HG03064 (cell line): ENCODE results near the gene TLCD2.
"Not testable (repeated sequence)": the region's sequence is repeated elsewhere in the genome, so short reads cannot be mapped to it uniquely, and the experiment has no call there.

Experiments
- ATAC-seq: cut with Tn5 transposase; IDR thresholded peaks from one replicate; pipeline ENCODE4 v1.9.1; 2021; ENCODE audit warnings: low read depth; ENCODE audit not compliant: unreplicated experiment

The TLCD2 gene

DNA sequence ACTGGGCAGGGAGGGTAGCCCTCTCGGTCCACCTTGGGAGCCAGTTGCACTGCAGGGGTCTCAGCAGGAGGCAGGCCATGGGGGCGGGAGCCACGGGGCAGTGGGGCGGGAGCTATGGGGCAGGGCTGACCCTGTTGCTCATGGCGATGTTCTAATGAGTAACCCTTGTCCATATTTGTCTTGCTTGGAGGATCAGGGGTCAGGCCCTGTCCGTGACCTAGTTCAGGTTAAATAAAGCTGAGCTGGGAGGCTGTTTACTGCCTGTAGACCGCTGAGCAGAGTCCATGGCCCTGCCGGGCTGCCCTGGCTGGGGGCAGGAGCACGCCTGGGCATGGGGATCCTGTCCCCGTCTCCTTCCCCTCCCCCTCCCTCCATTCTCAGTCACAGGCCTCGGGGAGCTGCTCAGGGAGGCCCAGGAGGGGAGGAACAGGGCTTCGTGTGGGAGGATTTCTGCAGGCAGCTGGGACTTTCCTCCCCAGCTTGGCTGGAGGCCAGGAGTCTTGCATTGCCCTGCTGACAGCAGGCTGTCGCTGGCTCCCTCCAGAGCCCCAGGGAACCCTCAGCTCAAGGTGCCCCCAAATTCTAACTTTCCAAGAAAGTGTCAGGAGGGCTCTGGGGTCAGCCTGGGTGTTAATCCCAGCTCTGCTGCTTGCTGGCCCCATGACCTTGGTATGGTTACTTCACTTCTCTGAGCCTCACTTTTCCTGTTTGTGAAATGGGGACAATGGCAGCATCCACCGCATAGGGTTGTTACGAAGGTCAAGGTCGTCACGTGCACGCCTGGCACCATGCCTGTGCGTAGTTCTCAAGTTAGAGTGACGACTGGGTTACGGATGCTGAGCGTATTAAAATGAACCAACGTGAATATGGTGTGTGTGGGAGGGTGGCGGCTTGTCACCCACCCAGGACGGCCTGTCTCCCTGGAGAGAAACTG is 26.4 kb upstream of the TLCD2 start:
- ATAC-seq: no peak

DNA sequence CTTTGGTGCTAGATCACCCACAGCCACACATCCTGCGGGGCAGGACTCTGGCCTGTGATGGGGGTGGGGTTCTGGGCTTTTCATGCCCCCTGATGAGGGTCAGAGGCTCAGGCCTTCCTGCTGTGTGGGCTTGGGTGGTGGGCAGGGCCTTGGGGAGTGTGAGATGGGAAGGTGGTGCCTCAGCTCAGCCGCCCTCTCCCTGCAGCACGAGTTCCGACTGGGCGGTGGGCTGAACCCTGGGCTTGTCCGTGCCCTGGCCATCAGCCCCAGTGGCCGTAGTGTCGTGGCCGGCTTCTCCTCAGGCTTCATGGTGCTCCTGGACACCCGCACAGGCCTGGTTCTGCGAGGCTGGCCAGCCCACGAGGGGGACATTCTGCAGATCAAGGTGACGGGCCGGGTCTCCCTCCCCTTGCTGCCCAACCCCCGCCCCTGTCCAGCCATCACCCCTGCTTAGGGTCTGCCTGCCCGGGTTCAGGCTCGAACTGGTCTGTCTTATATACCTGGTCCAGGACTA is 25.7 kb upstream of the TLCD2 start:
- ATAC-seq: no peak

- no peak for ATAC-seq
Measured at GRCh38 chr17:1735418-1735817, 25.2 kb upstream of the TLCD2 start.

GRCh38 chr17:1733759-1734158 is 23.6 kb upstream of the TLCD2 start:
- no peak for ATAC-seq

- ATAC-seq: no peak
Measured at GRCh38 chr17:1732833-1733321, 22.7 kb upstream of the TLCD2 start.

DNA sequence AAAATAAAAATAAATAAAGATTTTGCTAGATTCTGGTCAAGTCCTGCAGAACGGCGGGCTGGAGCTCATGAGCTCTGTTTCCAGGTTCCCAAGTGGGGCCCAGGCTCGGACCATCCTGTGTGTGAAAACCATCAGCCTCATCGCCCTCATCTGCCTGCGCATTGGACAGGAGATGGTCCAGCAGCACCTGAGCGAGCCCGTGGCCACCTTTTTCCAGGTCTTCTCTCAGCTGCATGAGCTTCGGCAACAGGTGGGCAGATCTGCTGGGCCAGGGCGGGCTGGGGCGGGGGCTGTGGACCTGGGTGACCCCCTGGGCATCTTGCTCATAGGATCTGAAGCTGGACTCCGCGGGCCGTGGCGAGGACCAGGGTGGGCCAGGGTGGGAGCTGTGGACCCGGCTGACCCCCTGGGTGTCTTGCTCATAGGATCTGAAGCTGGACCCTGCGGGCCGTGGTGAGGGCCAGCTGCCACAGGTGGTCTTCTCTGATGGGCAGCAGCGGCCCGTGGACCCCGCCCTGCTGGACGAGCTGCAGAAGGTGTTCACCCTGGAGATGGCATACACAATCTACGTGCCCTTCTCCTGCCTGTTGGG is 22.2 kb upstream of the TLCD2 start:
- no peak for ATAC-seq

DNA sequence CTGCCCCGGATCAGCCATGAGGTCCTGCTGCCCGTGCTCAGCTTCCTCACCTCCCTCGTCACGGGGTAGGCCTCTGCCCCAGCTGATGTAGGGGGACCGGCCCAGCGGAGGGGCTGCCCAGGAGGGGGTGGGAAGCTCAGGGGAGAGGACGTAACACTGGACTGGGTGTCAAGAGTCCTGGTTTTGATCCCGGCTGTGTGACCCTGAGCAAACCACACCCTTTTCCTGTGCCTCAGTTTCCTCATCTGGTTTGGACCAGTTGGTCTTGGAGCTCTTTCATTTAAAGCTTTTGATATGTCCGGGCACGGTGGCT is 21.0 kb upstream of the TLCD2 start:
- no peak for ATAC-seq

DNA sequence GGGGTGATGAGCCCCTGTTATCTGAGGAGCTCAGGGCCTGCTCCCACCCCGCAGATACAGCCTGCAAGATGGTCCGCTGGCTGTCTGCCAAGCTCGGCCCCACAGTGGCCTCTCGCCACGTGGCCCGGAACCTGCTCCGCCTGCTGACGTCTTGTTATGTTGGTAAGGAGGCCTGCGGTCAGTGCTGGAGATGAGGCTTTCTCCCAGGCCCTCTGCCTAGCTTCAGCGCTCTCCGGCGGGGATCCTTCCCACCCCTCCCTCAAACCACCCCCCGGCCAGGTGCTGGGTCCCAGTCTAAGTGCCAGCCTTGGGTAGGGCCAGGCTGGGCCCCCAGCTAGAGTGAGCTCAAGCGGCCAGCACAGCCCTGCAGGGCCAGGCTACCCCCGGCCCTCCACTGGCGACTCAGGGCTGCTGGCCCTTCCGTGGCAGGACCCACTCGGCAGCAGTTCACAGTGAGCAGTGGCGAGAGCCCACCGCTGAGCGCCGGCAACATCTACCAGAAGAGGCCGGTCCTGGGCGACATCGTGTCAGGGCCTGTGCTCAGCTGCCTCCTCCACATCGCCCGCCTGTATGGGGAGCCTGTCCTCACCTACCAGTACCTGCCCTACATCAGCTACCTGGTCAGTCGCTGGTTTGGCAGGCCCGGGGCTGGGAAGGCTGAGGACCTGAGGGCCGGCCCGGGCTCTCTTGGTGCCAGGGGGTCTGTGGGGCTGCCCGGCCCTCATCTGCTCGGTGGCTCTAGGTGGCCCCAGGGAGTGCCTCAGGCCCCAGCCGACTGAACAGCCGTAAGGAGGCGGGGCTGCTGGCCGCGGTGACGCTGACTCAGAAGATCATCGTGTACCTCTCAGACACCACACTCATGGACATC is 20.4 kb upstream of the TLCD2 start:
- ATAC-seq: no peak

DNA sequence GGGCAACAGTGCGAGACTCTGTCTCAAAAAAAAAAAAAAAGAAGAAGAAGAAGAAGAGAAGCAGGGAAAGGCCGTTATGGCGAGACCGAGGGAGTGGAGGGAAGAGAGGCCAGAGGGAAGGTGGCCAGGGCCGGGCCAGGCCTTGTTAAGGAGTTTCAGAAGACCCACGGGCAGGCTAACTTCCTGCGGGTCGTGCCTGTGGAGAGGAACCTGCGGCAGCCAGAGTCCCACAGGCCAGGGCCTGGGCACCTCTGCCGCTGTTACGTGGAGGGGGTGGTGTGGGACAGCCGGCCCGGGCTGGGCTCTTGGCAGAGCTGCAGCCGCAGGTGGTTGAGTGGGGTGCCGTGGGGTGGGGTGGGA is 19.8 kb upstream of the TLCD2 start:
- no peak for ATAC-seq

- no peak for ATAC-seq
Measured at GRCh38 chr17:1727876-1728630, 17.9 kb upstream of the TLCD2 start.

DNA sequence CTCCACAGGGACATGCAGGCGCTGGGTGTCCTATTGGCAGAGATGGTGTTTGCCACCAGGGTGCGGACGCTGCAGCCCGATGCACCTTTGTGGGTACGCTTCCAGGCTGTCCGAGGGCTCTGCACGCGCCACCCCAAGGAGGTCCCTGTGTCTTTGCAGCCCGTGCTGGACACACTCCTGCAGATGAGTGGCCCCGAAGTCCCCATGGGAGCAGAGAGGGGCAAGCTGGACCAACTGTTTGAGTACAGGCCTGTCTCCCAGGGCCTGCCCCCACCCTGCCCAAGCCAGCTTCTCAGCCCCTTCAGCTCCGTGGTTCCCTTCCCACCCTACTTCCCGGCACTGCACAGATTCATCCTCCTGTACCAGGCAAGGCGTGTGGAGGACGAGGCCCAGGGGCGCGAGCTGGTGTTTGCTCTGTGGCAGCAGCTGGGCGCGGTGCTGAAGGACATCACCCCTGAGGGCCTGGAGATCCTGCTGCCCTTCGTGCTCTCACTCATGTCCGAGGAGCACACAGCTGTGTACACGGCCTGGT is 17.1 kb upstream of the TLCD2 start:
- no peak for ATAC-seq

GRCh38 chr17:1726626-1727257 is 16.6 kb upstream of the TLCD2 start:
- ATAC-seq: no peak

- no peak for ATAC-seq
Measured at GRCh38 chr17:1725642-1726511, 15.7 kb upstream of the TLCD2 start.

DNA sequence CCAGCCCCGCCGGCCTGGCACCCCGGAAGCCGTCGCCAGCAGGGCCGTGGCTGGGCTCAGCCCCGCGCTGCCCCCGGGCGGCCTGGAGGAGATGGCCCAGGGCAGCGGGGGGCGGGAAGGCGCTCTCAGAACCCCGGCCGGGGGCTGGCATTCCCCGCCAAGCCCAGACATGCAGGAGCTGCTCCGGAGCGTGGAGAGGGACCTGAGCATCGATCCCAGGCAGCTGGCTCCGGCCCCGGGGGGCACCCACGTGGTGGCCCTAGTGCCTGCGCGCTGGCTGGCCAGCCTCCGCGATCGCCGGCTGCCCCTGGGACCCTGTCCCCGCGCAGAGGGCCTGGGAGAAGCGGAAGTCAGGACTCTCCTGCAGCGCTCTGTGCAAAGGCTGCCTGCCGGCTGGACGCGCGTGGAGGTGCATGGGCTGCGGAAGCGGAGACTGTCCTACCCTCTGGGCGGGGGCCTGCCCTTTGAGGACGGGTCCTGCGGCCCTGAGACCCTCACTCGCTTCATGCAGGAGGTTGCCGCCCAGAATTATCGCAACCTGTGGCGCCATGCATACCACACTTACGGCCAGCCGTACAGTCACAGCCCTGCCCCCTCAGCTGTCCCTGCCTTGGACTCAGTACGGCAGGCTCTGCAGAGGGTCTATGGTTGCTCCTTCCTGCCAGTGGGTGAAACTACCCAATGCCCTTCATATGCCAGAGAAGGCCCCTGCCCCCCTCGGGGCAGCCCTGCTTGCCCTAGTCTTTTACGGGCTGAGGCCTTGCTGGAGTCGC is 14.9 kb upstream of the TLCD2 start:
- no peak for ATAC-seq

DNA sequence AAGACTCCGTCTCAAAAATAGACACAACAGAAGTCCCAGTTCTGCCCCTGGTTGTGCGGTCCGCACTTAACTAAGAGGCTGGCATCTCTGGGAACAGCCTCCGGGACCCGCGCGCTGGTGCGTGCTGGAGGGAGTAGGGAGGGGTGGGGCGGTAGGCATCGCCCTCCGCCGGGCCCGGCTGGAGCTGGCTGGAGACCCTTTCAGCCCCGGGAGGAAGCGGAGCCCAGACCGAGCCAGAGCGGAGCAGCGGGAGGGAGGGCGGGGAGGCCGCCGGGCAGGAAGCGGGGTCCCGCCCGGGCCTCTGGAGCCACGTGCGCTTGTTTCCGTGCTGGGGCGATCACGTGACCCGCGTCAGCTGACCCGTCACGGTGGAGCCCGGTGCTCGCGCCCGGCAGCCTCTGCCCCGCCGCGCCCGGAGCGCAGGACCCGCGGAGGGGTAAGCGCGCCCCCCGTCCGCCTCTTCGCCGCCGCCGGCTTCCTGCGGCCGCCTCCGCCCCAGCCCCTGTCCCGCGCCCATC is 14.2 kb upstream of the TLCD2 start, which contains the start of gene WDR81:
Gene WDR81, plus strand, starts transcription at position 354 of the 518 bp plus-strand sequence. CDS start 256 bp downstream, outside the sequence.
- ATAC-seq: no peak

DNA sequence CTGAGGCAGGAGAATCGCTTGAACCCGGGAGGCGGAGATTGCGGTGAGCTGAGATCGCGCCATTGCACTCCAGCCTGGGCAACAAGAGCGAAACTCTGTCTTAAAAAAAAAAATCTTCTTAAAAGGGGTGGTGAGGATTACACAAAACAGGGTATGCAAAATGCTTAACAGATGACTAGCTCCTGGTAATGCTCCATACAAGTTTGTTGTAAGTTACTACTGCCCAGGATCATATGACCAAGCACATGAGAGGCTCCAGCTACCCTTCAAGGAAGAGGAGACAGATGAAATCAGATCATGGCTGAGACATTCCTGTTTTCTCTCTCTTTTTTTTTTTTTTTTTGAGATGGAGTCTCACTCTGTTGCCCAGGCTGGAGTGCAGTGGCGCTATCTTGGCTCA is 11.8 kb upstream of the TLCD2 start:
- not testable (repeated sequence) for ATAC-seq

- no peak for ATAC-seq
Measured at GRCh38 chr17:1720856-1721386, 10.7 kb upstream of the TLCD2 start.
